ENCODE data around the gene MDH1B. TPM values are rescaled to one million over a fixed set of nuclear protein-coding genes. Genes with fewer than 3 reads are reported as not detected.

MDH1B gene
- total RNA-seq, 1 donor from 2014 or later: 0.49 TPM

GRCh38 chr2:206698811-206699210, 66.3 kb downstream of the MDH1B start:
- H3K4me1 ChIP-seq: no peaks in the 10 kb centered on the region
- no peaks in the 10 kb centered on the region for H3K9me3 ChIP-seq
- no peaks in the 10 kb centered on the region for H3K27me3 ChIP-seq
- H3K4me3 ChIP-seq: no peak overlapping the region
- no peak overlapping the region for H3K27ac ChIP-seq
- intact Hi-C loops (cut with DNase I): loop anchor here (10.0 kb wide), 1 partner anchor 786 kb away; no protein-coding TSS in a partner anchor
- no peak for DNase-seq (ENCODE audit: extremely low spot score in 2 of 2)
- TF ChIP-seq POLR2A (IDR thresholded peaks at IDR 0.05): no peak
- TF ChIP-seq CTCF (IDR thresholded peaks at IDR 0.05): no peak
- TF ChIP-seq POLR2AphosphoS5 (IDR thresholded peaks at IDR 0.05; ENCODE audit: insufficient read depth in 1 of 2, low read depth in 1 of 2): no peak
- H3K36me3 ChIP-seq: no peaks in the 10 kb centered on the region

DNA sequence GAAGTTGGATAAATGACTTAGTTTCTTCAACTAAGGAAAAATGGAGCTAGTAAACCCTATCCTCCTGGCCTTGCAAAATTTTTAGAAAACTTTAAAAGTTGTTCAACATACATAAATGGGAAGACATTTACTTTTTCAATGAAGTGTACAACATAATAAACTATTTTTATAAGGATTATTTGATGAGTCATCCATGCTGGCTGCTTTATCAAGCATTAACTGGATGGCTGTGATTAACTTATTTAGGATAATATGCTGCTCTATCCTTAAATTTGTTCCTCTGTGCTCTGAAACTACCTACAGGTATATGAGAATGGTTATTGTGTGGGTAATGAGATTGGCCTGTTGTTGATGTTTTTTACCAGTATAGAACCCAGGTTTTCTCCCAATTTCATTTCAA, 68.2 kb downstream of the MDH1B start:
- Histone ChIP-seq H3K36me3 (no peaks in the 10 kb centered on the region), H3K4me1 (no peaks in the 10 kb centered on the region), H3K27me3 (no peaks in the 10 kb centered on the region), H3K4me3 (no peak overlapping the region), H3K27ac (no peak overlapping the region), H3K9me3 (no peaks in the 10 kb centered on the region)
- intact Hi-C loops (cut with DNase I): loop anchor here (10.0 kb wide), 1 partner anchor 788 kb away; no protein-coding TSS in a partner anchor
- DNase-seq (ENCODE audit: extremely low spot score in 2 of 2): no peak
- TF ChIP-seq CTCF (IDR thresholded peaks at IDR 0.05) (no peak), POLR2A (IDR thresholded peaks at IDR 0.05) (no peak), POLR2AphosphoS5 (IDR thresholded peaks at IDR 0.05; ENCODE audit: insufficient read depth in 1 of 2, low read depth in 1 of 2) (no peak)

DNA sequence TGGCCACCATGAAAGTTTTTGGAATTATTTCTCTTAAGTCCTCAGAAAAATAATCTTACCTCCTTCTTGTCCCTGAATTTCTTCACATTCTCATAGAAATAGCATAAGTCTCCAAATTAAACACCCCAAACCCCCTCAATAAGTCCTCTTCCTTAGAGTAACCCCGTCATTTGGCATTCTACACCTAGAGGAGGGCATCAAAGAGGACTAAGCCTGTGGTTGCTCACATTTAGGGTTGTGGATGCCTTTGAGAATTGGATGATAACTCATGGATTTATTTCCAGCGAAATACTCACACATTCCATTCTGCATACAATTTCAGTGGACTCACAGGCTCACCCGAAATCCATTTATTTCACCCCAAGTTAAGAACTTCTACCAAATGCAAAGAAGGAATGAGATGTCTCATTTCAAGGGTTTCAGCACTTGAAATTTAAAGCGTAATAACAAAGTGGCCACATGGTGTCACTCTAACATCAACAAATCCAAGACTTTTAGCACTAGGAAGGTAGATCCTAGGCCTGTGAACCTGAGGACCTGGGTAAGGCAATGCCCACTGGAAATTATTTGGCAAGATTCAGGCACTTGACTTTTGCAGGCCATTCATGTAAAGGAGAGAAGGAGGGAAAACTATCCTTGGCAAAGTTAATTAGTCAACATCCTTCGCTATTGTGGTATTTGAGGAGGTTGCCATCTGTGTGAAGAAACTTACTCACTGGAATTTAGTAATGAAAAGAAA, 71.6 kb downstream of the MDH1B start:
- no peak for DNase-seq (ENCODE audit: extremely low spot score in 2 of 2)
- intact Hi-C loops (cut with DNase I): loop anchor here (10.0 kb wide), 1 partner anchor 791 kb away; no protein-coding TSS in a partner anchor

GRCh38 chr2:206692971-206693370, 72.2 kb downstream of the MDH1B start:
- no peaks in the 10 kb centered on the region for H3K27me3 ChIP-seq
- no peak overlapping the region for H3K27ac ChIP-seq
- no peaks in the 10 kb centered on the region for H3K36me3 ChIP-seq
- TF ChIP-seq POLR2AphosphoS5 (IDR thresholded peaks at IDR 0.05; ENCODE audit: insufficient read depth in 1 of 2, low read depth in 1 of 2): no peak
- no peak for TF ChIP-seq POLR2A (IDR thresholded peaks at IDR 0.05)
- TF ChIP-seq CTCF (IDR thresholded peaks at IDR 0.05): no peak
- H3K4me1 ChIP-seq: no peaks in the 10 kb centered on the region
- intact Hi-C loops (cut with DNase I): loop anchor here (10.0 kb wide), 1 partner anchor 792 kb away; no protein-coding TSS in a partner anchor
- H3K9me3 ChIP-seq: no peaks in the 10 kb centered on the region
- no peak for DNase-seq (ENCODE audit: extremely low spot score in 2 of 2)
- no peak overlapping the region for H3K4me3 ChIP-seq

More for the DNA sequence above, 71.6 kb downstream of the MDH1B start:
- Histone ChIP-seq H3K27me3 (no peaks in the 10 kb centered on the region), H3K36me3 (no peaks in the 10 kb centered on the region), H3K4me1 (no peaks in the 10 kb centered on the region), H3K4me3 (no peak overlapping the region), H3K9me3 (no peaks in the 10 kb centered on the region), H3K27ac (no peak overlapping the region)
- no peak for TF ChIP-seq POLR2AphosphoS5 (IDR thresholded peaks at IDR 0.05; ENCODE audit: insufficient read depth in 1 of 2, low read depth in 1 of 2)
- TF ChIP-seq CTCF (IDR thresholded peaks at IDR 0.05): peak in 2 of 3 experiments; percentile 56 to 61

DNA sequence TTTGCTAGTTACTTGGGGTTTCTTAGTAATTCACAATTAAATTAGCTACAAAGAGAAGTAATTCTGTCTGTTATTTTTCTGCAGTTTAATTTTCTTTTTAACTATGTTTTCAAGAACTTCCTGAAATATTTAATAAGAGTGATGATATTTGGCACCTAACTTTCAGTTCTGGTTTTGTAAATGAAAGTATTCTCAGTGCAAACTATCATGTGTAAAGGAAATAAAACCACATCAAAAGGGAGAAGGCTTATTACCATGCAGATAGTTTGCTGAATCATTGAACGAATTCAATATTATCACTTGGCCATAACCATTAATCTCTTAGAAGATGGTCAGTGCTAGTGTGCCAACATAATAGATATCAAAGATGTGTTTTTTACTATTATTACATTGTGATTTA, 76.1 kb downstream of the MDH1B start:
- TF ChIP-seq CTCF (IDR thresholded peaks at IDR 0.05) (no peak), POLR2AphosphoS5 (IDR thresholded peaks at IDR 0.05; ENCODE audit: insufficient read depth in 1 of 2, low read depth in 1 of 2) (no peak), POLR2A (IDR thresholded peaks at IDR 0.05) (no peak)
- intact Hi-C loops (cut with DNase I): no loop called here
- no peak overlapping the region for H3K27ac ChIP-seq
- H3K27me3 ChIP-seq: no peaks in the 10 kb centered on the region
- DNase-seq (ENCODE audit: extremely low spot score in 2 of 2): no peak
- no peaks in the 10 kb centered on the region for H3K36me3 ChIP-seq
- no peak overlapping the region for H3K4me3 ChIP-seq
- no peaks in the 10 kb centered on the region for H3K4me1 ChIP-seq
- H3K9me3 ChIP-seq: no peaks in the 10 kb centered on the region

Data from vagina (tissue), 2 donors.